Gastroesophageal sphincter (tissue), 4 donors: Measurements from ENCODE around the gene PPP4R1. TPM values are rescaled to one million over a fixed set of nuclear protein-coding genes. Genes with fewer than 3 reads are reported as not detected.

Experiments used
- ATAC-seq: fragments of 150-250 bp; one replicate; pipeline ENCODE4 v1.9.1; 2016; ENCODE audit warnings: mild to moderate bottlenecking, moderate library complexity
- H3K27ac ChIP-seq, 4 donors: fragments of 200-600 bp; sonication (generic) in 3 of 4; 1 replicate in 3 of 4; 2 replicates in 1 of 4; pipeline ENCODE4 v1.5.1; 2016 to 2019
- H3K27me3 ChIP-seq: fragments of 200-600 bp; sonication (generic); one replicate; pipeline ENCODE4 v1.5.1; 2019
- H3K36me3 ChIP-seq, 2 donors: fragments of 200-600 bp; sonication (generic); one replicate each; pipeline ENCODE4 v1.5.1; 2019; ENCODE audit warnings: control low read depth in 1 of 2
- H3K4me1 ChIP-seq, 3 donors: fragments of 200-600 bp; sonication (generic); 1 replicate in 2 of 3; 2 replicates in 1 of 3; pipeline ENCODE4 v1.5.1; 2016 to 2019; ENCODE audit warnings: control low read depth in 2 of 3
- H3K4me3 ChIP-seq, 2 donors: fragments of 200-600 bp; sonication (generic); one replicate each; pipeline ENCODE4 v1.5.1; 2019; ENCODE audit warnings: mild to moderate bottlenecking in 1 of 2, moderate library complexity in 1 of 2
- H3K9me3 ChIP-seq, 3 donors: fragments of 200-600 bp; sonication (generic); one replicate each; pipeline ENCODE4 v1.5.1; 2017 to 2019; ENCODE audit warnings: control low read depth in 2 of 3
- CTCF ChIP-seq, 4 experiments: fragments of 200-600 bp in 2 of 4; fragments of 450-650 bp in 2 of 4; sonication (generic) in 1 of 4; IDR thresholded peaks; one replicate each; pipeline ENCODE4 v1.5.1; 2017 to 2019; ENCODE audit warnings: antibody characterized with exemption in 4 of 4, mild to moderate bottlenecking in 2 of 4, moderate library complexity in 2 of 4
- EP300 ChIP-seq: sonication (generic); formaldehyde crosslinking; IDR thresholded peaks from one replicate; pipeline ENCODE4 v1.6.1; 2017; ENCODE audit warnings: antibody characterized with exemption, mild to moderate bottlenecking
- POLR2A ChIP-seq, 2 donors: fragments of 450-650 bp; IDR thresholded peaks; one replicate each; pipeline ENCODE4 v1.6.1; 2017; ENCODE audit warnings: antibody characterized with exemption in 2 of 2, mild to moderate bottlenecking in 2 of 2, moderate library complexity in 1 of 2
- POLR2AphosphoS5 ChIP-seq: sonication (generic); formaldehyde crosslinking; IDR thresholded peaks from one replicate; pipeline ENCODE4 v1.6.1; 2017; ENCODE audit warnings: antibody characterized with exemption
- WGBS, 2 donors: methylation state at CpG; one replicate each; pipeline ENCODE4 v1.1.5; 2018; ENCODE audit warnings: low coverage in 1 of 2; 5-methylcytosine and 5-hydroxymethylcytosine counted together
- total RNA-seq, 4 donors: library from RNA; depleted of rRNA; stranded (reverse); fragments of >200 nt; gene quantifications; one replicate each; pipeline ENCODE4 v1.1.0, GENCODE V29; 2016

The PPP4R1 gene
- total RNA-seq, 4 donors from 2014 or later, result 91.1 to 174 (median 117) TPM

- Histone ChIP-seq H3K4me3 (no peak overlapping the region), H3K9me3 (no peaks in the 10 kb centered on the region), H3K4me1 (peaks cover 2 to 42% (median 5%) of the 10 kb centered on the region in 3 donors), H3K27me3 (no peaks in the 10 kb centered on the region), H3K27ac (peak overlapping the region in 2 of 4 donors; percentile 32 to 40), H3K36me3 (peaks cover 0 to 24% of the 10 kb centered on the region in 2 donors)
- no peak for ATAC-seq
- 70% methylated on average over 5 of the region's 6 CpGs; no CpG with 5 or more reads in 1 of the 2 donors for WGBS, 2 donors
- no peak for TF ChIP-seq POLR2AphosphoS5
- TF ChIP-seq POLR2A (IDR thresholded peaks at IDR 0.05), result no peak
- TF ChIP-seq EP300, result no peak
- no peak for TF ChIP-seq CTCF (IDR thresholded peaks at IDR 0.05)
These were observed 96.5 kb downstream of the PPP4R1 start for GRCh38 chr18:9517869-9518268.

- WGBS, 2 donors, result 63 to 74% methylated on average over 4 of the region's 4 CpGs
- TF ChIP-seq CTCF (IDR thresholded peaks at IDR 0.05), result peak; percentile 68 to 81 (median 80)
- no peak for TF ChIP-seq EP300
- no peaks in the 10 kb centered on the region for H3K27me3 ChIP-seq
- H3K4me3 ChIP-seq, result no peak overlapping the region
- no peak for ATAC-seq
- H3K4me1 ChIP-seq, result peaks cover 2 to 42% (median 5%) of the 10 kb centered on the region in 3 donors
- peaks cover 0 to 16% of the 10 kb centered on the region in 2 donors for H3K36me3 ChIP-seq
- no peaks in the 10 kb centered on the region for H3K9me3 ChIP-seq
- H3K27ac ChIP-seq, result peak overlapping the region in 2 of 4 donors; percentile 32 to 40
These were observed 97.8 kb downstream of the PPP4R1 start for GRCh38 chr18:9516437-9517064.

- no peak for TF ChIP-seq EP300
- no peak for TF ChIP-seq POLR2A (IDR thresholded peaks at IDR 0.05)
- TF ChIP-seq CTCF (IDR thresholded peaks at IDR 0.05), result no peak
- Histone ChIP-seq H3K27me3 (no peaks in the 10 kb centered on the region), H3K9me3 (no peaks in the 10 kb centered on the region), H3K27ac (no peak overlapping the region), H3K36me3 (peaks cover 0 to 16% of the 10 kb centered on the region in 2 donors), H3K4me1 (peaks cover 0 to 24% (median 5%) of the 10 kb centered on the region in 3 donors), H3K4me3 (no peak overlapping the region)
- WGBS, 2 donors, result 69 to 81% methylated on average over 6 of the region's 6 CpGs
- ATAC-seq, result no peak
These were observed 100.3 kb downstream of the PPP4R1 start for GRCh38 chr18:9513971-9514512.

- Histone ChIP-seq H3K27ac (no peak overlapping the region), H3K36me3 (peaks cover 0 to 7% of the 10 kb centered on the region in 2 donors), H3K4me3 (no peak overlapping the region), H3K4me1 (peaks cover 0 to 27% (median 0%) of the 10 kb centered on the region in 3 donors), H3K27me3 (no peaks in the 10 kb centered on the region), H3K9me3 (no peaks in the 10 kb centered on the region)
- no peak for ATAC-seq
- 33 to 46% methylated on average over 2 of the region's 2 CpGs for WGBS, 2 donors
- TF ChIP-seq POLR2AphosphoS5 (no peak), POLR2A (IDR thresholded peaks at IDR 0.05) (no peak), EP300 (no peak), CTCF (IDR thresholded peaks at IDR 0.05) (no peak)
These were observed 105.8 kb downstream of the PPP4R1 start for GRCh38 chr18:9508446-9509025.
